ENCODE results near the gene GPR39.

Gene GPR39

DNA sequence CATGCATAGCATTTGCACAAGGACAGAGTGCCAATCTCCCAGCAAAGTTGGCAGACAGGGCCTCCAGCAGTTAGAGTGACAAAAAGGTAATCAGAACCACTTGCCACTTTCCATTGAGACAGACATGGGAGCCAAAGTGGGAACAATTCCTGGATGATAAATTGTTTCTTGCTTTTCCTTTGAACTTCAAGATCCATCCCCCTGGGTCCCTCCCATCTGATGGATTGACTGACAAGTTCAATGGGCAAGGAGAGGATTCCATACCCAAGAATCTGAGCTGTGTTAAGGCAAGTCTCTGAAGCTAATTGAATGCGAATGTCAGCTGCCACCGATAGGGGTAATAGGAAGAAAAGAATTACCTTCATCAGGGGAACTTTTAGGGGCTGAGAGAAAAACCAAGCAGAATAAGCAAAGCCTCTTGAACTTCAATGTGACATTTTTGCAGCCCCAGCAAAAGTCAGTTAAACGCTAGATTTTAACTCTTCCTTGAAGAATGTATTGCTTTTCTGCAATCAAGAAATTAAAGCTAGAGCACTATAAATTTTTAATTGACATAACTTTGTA is 156.9 kb downstream of the GPR39 start:
- DNase-seq = no peak

DNA sequence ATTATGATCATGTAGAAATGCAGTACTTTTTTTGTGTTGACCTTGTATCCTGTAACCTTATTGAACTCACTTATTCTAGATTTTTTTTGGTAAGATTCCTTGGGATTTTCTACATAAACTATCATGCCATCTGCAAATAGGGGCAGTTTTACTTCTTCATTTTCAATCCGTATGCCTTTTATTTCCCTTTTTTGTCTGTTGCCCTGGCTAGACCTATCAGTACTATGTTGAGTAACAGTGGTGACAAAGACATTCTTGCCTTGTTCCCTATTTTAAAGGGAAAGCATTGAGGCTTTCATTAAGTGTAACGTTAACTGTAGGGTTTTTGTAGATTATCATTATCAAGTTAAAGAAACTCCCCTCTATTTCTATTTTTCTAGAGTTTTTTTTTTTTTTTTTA is 161.1 kb downstream of the GPR39 start:
- peak; percentile 7 for DNase-seq

GRCh38 chr2:132581591-132581990 is 165.0 kb downstream of the GPR39 start:
- no peak for DNase-seq

- DNase-seq = no peak
Measured at GRCh38 chr2:132581991-132582738, 165.6 kb downstream of the GPR39 start.

GRCh38 chr2:132583666-132584360 is 167.2 kb downstream of the GPR39 start:
- DNase-seq = no peak

DNA sequence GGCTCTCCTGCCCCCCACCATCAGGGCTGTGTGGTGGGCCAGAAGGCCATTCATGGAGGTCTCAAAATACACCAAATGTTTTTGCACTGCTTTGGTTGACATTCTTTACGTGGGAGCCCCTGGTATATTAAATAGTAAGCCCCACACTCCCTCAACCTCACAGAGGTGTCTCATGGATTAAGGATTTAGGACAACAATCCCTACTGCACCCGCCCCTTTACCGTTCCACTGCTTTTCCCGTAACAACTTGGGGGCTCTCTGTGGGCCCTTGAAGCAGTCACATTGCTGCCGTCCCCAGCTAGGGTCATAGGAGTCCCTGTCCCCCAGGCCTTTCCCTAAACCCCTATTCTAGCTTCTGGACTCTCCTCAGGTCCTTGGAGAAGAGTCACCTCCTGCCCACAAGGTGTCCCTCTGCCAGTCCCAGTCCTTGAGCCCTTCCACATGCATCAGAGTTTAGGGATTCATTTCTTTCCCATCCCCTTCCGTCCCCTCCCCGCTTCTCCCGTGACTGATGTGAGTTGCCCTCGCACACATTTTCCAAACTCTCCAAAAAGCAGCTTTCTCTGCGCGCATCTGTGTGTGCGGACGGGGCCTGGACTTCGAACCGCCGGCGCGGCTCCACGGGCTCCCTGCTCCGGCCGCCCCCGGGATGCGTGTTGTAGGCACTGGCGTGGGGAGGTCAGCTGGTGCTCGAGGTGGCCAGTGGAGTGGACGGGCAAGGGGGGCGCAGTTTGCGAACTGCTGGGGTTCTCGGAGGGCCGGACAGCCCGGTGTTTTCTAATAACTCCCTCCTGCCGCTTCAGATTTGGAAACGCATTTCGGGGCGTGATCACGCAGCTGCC is 168.6 kb downstream of the GPR39 start:
- DNase-seq = no peak

GRCh38 chr2:132586101-132586511 is 169.5 kb downstream of the GPR39 start:
- no peak for DNase-seq

GRCh38 chr2:132586835-132587234 is 170.2 kb downstream of the GPR39 start:
- no peak for DNase-seq

DNA sequence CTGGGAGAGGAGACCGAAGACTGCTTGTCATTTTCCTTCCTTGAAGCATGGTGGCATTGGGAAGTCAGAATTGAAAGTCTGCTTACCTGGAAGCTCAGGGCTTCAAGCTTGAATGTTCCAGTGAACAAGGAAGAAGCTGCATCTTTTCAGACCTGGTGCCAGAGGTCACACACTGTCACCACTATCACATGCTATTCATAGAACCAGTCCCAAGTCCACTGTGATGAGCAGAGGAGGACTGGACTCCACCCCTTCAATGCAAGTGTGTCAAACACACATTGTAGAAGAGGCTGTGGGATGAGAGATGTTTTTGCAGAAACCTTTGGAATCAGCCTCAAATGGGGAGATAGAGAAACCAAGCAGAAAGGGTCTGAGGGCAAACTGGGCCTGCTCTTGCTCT is 172.0 kb downstream of the GPR39 start:
- no peak for DNase-seq

- DNase-seq = no peak
Measured at GRCh38 chr2:132589111-132589830, 172.7 kb downstream of the GPR39 start.

- no peak for DNase-seq
Measured at GRCh38 chr2:132589966-132590365, 173.4 kb downstream of the GPR39 start.

GRCh38 chr2:132593171-132593570 is 176.6 kb downstream of the GPR39 start:
- DNase-seq = no peak

GRCh38 chr2:132595186-132595585 is 178.6 kb downstream of the GPR39 start:
- DNase-seq = no peak

- DNase-seq = no peak
Measured at GRCh38 chr2:132595693-132596092, 179.1 kb downstream of the GPR39 start.

- no peak for DNase-seq
Measured at GRCh38 chr2:132597166-132597565, 180.6 kb downstream of the GPR39 start.

- DNase-seq = no peak
Measured at GRCh38 chr2:132597831-132598230, 181.2 kb downstream of the GPR39 start.

GRCh38 chr2:132598536-132598935 is 181.9 kb downstream of the GPR39 start:
- DNase-seq = no peak

GRCh38 chr2:132599556-132599955 is 183.0 kb downstream of the GPR39 start:
- DNase-seq = no peak

DNA sequence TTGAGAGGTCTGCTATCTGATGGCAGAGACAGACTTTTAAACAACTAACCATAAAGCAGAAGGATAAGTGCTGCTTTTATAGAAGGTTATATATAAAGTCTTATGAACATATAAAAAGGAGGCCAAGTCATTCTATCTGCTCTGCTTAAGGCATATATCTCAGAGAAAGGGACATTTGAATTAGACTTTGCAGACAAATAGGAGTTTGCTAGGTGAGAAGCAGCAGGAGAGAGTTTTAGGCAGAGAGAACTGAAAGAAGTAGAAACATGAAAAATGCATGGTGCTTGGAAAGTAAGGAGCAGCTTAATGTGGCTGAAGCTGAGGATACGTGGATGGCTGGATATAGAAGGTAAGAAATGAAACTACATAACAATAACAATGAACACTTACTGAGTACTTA is 188.0 kb downstream of the GPR39 start:
- no peak for DNase-seq

DNA sequence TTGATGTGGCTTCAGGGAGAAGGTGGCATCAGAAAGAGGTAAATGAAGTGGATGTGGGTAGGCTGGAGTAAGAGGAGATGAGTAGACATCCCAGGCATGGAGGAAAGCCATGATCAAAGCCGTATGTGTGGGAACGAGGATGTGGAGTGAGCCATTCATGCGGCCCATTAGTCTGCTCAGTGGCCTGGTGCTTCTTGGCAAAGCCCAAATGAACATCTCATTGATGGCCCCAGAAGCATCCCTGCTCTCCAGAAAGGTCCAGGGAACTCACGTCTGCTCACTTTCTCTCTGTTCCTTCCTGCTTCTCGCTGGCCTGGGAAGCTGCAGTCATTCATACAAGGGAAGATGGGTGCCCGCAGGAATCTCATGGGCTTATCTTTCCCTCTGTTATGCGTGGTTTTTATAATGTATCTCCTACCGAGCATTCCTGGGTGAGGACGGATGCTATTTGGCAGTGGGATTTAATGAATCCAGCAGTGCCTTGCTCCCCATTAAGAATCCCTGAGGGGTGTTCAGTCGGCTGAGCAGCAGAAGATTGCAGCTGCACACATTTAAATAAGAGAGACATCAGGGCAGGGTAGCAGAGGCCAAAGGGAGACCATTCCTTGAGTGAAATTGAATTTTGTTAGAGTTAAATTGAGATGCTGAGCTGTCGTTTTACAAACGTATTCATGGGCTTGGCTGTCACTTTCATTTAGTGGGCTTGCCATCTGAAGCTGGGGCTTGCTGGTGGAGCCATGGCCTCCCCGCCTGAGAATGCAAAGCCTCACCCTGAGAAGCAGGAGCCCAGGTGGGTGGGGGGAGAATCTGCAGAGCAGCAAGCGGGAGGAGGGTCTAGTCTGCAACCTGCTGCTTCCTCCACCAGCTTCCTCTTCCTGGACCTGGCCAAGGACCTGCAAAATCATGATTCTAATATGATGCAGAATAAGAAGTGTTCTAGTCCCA is 188.9 kb downstream of the GPR39 start:
- no peak for DNase-seq

DNA sequence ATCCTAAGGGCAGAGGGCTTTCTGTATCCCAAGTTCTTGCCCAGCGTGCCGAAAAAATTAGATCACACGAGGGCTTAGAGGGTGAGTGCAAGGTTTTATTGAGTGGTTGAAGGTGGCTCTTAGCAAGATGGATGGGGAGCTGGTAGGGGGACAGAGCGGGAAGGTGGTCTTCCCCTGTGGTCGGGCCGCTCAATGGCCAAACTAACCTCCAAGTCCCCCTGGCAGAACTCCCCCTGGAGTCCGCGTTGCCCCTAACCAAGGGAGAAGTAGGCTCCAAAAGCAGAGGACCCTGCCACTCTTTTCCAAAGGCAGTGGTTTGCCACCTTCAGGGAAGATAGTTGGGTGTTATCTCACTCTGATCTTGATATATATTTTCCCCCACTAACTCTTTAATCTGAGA is 190.0 kb downstream of the GPR39 start:
- DNase-seq = no peak
